HG03108 (cell line): ENCODE data around the gene SLC25A10.

Experiments used
- ATAC-seq: cut with Tn5 transposase; IDR thresholded peaks from one replicate; pipeline ENCODE4 v1.9.1; 2021; ENCODE audit warnings: moderate library complexity; ENCODE audit not compliant: unreplicated experiment

The SLC25A10 gene

DNA sequence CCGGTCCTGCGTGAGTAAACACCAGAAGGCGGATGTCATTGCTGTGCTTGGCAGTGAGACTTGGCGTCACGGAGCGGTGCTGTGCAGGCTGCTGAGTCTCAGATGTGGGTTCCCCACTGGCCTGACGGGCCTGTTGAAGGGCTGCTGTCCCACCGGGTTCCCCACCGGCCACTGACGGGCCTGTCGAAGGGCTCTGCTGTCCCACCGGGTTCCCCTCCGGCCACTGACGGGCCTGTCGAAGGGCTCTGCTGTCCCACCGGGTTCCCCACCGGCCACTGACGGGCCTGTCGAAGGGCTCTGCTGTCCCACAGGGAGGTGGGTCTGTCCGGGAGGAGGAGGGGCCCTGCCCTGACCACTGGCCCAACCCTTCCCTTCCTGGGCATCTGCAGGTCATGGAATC, 25.5 kb upstream of the SLC25A10 start:
- no peak for ATAC-seq

- ATAC-seq = no peak
Observed at GRCh38 chr17:81687770-81688541, 24.1 kb upstream of the SLC25A10 start.

DNA sequence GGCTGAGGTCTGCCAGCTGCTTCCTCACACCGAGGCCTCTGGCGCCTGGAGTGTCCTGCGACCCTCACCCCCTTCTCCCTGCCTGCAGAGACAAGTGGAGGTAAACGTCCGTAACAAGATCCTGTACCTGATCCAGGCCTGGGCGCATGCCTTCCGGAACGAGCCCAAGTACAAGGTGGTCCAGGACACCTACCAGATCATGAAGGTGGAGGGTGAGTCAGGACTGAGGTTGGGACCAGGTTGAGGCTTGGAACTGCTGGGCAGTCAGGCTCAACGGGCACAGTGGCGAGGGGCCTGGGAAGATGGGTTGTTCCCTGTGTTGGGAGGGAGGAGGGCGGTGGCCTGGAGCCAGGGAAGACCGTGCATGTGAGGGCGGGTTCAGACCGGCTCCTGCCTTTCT, 23.5 kb upstream of the SLC25A10 start:
- ATAC-seq = no peak

GRCh38 chr17:81690066-81690465, 22.0 kb upstream of the SLC25A10 start:
- no peak for ATAC-seq

DNA sequence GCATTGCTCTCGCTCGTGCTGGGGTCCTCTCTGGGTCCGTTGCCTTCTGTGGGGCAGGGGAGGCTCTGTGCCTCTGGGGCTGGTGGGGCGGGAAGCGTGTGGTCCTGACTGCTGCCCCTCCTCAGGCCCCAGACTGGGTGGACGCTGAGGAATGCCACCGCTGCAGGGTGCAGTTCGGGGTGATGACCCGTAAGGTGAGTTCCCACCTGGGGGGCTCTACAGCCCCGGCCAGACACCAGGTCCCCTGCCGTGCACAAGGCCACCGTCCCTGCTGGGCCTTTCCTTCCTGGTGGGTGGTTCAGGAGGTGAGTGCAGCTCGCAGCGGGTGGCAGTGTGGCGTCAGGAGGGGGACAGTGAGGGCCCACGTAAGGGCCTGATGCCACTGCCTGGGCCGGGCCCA, 21.5 kb upstream of the SLC25A10 start:
- ATAC-seq = no peak

- no peak for ATAC-seq
Observed at GRCh38 chr17:81691196-81691595, 20.9 kb upstream of the SLC25A10 start.

GRCh38 chr17:81691608-81692007, 20.5 kb upstream of the SLC25A10 start:
- ATAC-seq = no peak

DNA sequence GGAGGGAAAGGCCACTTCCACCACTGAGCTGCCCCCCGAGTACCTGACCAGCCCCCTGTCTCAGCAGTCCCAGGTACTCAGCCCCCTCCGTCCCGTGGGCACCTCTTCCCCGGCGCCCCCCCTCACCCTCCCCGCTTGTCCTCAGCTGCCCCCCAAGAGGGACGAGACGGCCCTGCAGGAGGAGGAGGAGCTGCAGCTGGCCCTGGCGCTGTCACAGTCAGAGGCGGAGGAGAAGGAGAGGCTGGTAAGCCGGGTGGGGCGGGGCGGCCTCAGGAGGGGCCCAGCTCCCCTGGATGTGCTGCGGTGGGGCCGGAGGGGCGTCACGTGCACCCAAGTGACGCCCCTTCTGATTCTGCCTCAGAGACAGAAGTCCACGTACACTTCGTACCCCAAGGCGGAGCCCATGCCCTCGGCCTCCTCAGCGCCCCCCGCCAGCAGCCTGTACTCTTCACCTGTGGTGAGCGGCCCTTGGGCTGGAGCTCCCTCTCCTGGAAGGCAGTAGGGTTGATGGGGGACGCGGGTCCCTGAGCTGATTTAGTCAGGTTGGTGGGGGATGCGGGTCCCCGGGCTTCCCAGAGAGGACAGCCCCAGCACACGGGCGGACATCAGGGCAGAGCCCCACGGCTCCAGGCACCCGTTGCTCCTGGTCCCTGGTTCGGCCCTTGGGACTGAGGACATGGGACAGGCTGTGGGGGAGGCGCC, 18.4 kb upstream of the SLC25A10 start:
- no peak for ATAC-seq

DNA sequence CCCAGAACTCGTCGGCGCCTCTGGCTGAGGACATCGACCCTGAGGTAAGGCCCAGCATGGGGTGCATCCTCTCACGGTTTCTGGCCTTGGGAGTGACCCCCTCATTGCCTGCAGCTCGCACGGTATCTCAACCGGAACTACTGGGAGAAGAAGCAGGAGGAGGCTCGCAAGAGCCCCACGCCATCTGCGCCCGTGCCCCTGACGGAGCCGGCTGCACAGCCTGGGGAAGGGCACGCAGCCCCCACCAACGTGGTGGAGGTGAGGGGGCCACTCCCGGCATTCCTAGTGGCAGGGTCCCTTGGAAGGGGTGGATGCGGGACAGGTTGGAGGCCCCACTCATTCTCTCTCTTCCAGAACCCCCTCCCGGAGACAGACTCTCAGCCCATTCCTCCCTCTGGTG, 17.3 kb upstream of the SLC25A10 start:
- ATAC-seq = no peak

DNA sequence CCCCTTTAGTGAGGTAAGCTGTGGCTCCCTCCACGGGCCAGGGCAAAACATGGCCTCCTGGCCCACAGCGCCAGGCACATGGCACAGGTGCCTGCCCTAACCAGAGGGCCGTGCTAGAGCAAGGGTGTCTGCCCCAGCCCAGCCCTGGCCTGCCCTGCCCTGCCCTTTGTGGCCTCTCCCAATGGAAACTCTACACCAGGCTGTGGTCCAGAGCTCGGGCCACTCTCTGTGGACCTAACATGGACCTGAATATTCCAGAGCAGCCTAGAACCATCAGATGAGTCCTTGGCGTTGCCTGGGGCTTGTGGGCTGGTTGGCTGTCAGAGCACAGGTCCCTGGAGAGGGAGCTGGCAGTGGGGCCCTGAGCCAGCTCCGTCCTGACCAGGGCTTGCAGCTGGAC, 16.9 kb upstream of the SLC25A10 start:
- no peak for ATAC-seq

DNA sequence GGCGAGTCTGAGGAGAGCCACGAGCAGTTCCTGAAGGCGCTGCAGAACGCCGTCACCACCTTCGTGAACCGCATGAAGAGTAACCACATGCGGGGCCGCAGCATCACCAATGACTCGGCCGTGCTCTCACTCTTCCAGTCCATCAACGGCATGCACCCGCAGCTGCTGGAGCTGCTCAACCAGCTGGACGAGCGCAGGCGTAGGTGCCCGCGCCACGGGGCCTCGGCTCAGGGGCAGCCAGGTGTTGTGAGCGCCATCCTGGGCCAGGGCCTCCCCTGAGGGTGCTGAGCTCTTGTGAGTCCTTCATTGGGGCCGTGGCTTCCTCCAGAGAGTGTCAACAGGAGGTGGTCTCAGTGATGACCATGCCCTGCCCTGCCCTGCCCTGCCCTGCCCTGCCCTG, 16.3 kb upstream of the SLC25A10 start:
- ATAC-seq = no peak

- no peak for ATAC-seq
Observed at GRCh38 chr17:81696218-81696941, 15.7 kb upstream of the SLC25A10 start.

DNA sequence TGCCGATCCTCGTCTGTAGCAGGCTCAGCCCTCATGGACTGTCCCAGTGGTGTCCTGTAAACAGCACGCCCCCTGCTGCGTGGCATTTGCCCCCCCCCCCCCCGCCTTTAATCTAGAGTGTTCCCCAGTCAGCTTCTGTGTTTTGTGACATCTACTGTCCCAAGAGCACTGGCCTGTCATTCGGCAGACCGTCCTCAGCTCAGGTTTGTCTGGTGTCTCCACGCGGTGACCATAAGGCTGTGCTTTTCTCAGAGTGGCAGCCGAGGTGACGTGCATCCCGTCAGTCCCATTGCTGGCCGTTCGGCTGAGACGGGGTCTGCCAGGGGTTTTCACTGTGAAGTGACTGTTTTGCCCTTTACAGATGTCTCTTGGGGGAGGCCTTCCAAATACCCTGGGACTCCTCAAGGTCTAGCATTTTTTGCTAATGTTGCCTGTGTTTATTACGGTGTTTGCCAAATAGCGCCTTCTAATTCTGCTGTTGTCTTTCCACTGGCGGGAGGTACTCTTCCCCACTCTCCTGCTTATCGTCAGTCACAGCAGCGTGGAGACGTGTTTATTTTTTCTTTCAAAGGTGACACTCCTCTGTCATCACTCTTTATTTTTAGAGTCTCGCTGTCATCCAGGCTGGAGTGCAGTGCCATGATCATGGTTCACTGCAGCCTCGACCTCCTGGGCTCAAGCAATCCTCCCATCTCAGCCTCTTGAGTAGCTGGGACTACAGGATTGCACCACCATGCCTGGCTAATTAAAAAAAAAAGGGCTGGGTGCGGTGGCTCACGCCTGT, 14.6 kb upstream of the SLC25A10 start:
- ATAC-seq = no peak

- ATAC-seq = no peak
Observed at GRCh38 chr17:81700353-81701287, 11.5 kb upstream of the SLC25A10 start.

GRCh38 chr17:81701288-81702071, 10.6 kb upstream of the SLC25A10 start:
- no peak for ATAC-seq

GRCh38 chr17:81702934-81703746, 8.9 kb upstream of the SLC25A10 start, which contains the start of gene MRPL12:
Gene MRPL12, plus strand, starts transcription at chr17:81703367. Its CDS starts 135 bp downstream, at chr17:81703502.
- peak; percentile 81 for ATAC-seq

DNA sequence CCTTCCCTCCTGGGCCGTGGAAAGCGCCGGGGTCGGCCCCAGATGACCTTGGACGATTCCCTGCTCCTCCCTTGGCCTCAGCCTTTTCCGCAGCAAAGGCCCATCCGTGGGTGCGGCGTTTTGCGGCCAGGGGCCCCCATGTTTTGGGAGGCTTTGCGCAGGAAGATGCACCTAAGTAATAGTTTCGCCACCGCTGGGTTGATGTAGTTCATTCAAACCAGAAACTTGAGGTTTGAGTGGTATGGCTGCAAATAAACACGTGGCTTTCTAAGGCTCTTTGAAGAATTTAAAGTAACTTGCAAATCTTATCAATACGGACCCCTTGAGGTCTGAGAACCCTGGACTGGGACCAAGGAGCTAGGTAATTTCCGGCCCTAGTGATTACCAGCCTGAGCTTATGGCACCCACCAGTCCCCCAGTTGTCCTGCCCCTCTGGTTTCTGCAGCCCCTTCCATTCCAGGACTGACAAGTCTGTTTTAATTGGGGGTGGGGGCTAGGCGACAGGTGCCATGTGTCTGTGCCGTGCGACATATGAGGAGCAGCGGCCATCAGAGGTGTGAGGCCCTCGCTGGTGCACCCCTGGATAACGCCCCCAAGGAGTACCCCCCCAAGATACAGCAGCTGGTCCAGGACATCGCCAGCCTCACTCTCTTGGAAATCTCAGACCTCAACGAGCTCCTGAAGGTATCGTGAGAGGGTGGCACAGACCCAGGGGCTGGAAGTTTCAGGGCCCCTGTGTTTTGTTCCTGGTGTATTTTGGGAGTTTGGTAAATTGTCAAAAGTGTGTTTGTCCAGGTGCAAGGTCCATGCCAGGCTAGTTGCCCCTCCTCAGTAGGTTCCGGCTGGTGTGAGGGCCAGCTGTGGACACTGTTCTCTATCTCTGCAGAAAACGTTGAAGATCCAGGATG, 8.1 kb upstream of the SLC25A10 start:
- ATAC-seq = no peak
